HCT116 (cell line): ENCODE results near the gene IL1B. TPM values are rescaled to one million over a fixed set of nuclear protein-coding genes. Genes with fewer than 3 reads are reported as not detected.

Experiments used
- ATAC-seq: fragments of 200-7000 bp; cut with Tn5 transposase; 2 replicates; pipeline ENCODE4 v1.9.1; 2020; ENCODE audit warnings: mild to moderate bottlenecking, moderate library complexity
- BruUV-seq: library from RNA; stranded (reverse); fragments of 400-500 nt; replicated peaks from 2 replicates; lab custom pipeline; 2021; lab: Mats Ljungman, UMichigan
- CTCF ChIA-PET: fragments of 300-600 bp; sonication (Branson Sonifier 250); formaldehyde crosslinking; loops from one replicate; lab custom pipeline; 2021; ENCODE audit warnings: antibody characterized with exemption; lab: Charles Lee
- POLR2A ChIA-PET: fragments of 300-600, 350-600 bp; sonication (Branson Sonifier 250); formaldehyde crosslinking; loops from one replicate; lab custom pipeline; 2021; ENCODE audit warnings: antibody characterized with exemption; lab: Charles Lee
- RAD21 ChIA-PET, 2 experiments: fragments of 300-600 bp; sonication (Branson Sonifier 250); formaldehyde crosslinking; loops; one replicate each; lab custom pipeline; 2023; ENCODE audit warnings: low total read pairs in 2 of 2; ENCODE audit not compliant: uncharacterized antibody in 2 of 2, unreplicated experiment in 2 of 2, low non-redundant PET in 1 of 2; lab: Charles Lee
- DNase-seq: peaks from one replicate; pipeline ENCODE4 v3.0.0-alpha.2; 2010; ENCODE audit warnings: low read depth, low spot score
- H2AFZ ChIP-seq: fragments of 200-600 bp; shearing (Covaris generic), sonication (generic); 2 replicates; pipeline ENCODE4 v1.6.1; 2017; ENCODE audit warnings: low read depth, mixed run types, mixed read lengths, antibody characterized with exemption, low read length; ENCODE audit not compliant: poor library complexity, severe bottlenecking
- H3K27ac ChIP-seq: 2 replicates; pipeline ENCODE4 v1.5.1; 2012; ENCODE audit warnings: low read depth, low read length
- H3K27me3 ChIP-seq: fragments of 200-600 bp; sonication (generic); 2 replicates; pipeline ENCODE4 v1.6.1; 2016; ENCODE audit warnings: mixed run types, low read length, mixed read lengths; ENCODE audit not compliant: insufficient read depth
- H3K36me3 ChIP-seq, 2 experiments: fragments of 200-500 bp in 1 of 2; fragments of 200-600 bp in 1 of 2; sonication (Bioruptor generic) in 1 of 2; sonication (generic) in 1 of 2; 2 replicates each; pipeline versions ENCODE4 v1.5.1 to v1.6.1; 2014 to 2016; ENCODE audit warnings: low read length in 2 of 2, inconsistent platforms in 1 of 2, mixed read lengths in 1 of 2, mixed run types in 1 of 2; ENCODE audit not compliant: insufficient read depth in 2 of 2, control insufficient read depth in 1 of 2
- H3K4me1 ChIP-seq, 2 experiments: fragments of 200-600 bp in 1 of 2; sonication (generic) in 1 of 2; 2 replicates each; pipeline versions ENCODE4 v1.5.1 to v1.6.1; 2012 to 2017; ENCODE audit warnings: low read length in 2 of 2, inconsistent platforms in 1 of 2, mild to moderate bottlenecking in 1 of 2, mixed read lengths in 1 of 2, mixed run types in 1 of 2, moderate library complexity in 1 of 2; ENCODE audit not compliant: insufficient read depth in 2 of 2, control insufficient read depth in 1 of 2
- H3K4me2 ChIP-seq: fragments of 200-600 bp; sonication (generic); 2 replicates; pipeline ENCODE4 v1.6.1; 2017; ENCODE audit warnings: mixed run types, low read length, mixed read lengths
- H3K4me3 ChIP-seq, 2 experiments: fragments of 200-600 bp in 1 of 2; sonication (generic) in 1 of 2; replicated peaks in 1 of 2; 2 replicates each; pipeline ENCODE4 v1.5.1; 2011 to 2016; ENCODE audit warnings: low read length in 2 of 2, control low read depth in 1 of 2, low read depth in 1 of 2, mild to moderate bottlenecking in 1 of 2, mixed read lengths in 1 of 2, mixed run types in 1 of 2
- H3K79me2 ChIP-seq: fragments of 200-600 bp; sonication (generic); 2 replicates; pipeline ENCODE4 v1.6.1; 2017; ENCODE audit warnings: mild to moderate bottlenecking, mixed run types, low read length, moderate library complexity, mixed read lengths; ENCODE audit not compliant: insufficient read depth
- H3K9ac ChIP-seq: fragments of 200-600 bp; sonication (generic); 2 replicates; pipeline ENCODE4 v1.6.1; 2016; ENCODE audit warnings: low read length, mixed read lengths
- H3K9me2 ChIP-seq: fragments of 200-600 bp; sonication (generic), shearing (Covaris generic); 2 replicates; pipeline ENCODE4 v1.6.1; 2017; ENCODE audit warnings: mixed run types, mild to moderate bottlenecking, moderate library complexity; ENCODE audit not compliant: insufficient read depth
- H3K9me3 ChIP-seq, 2 experiments: fragments of 200-500 bp in 1 of 2; fragments of 200-600 bp in 1 of 2; sonication (Bioruptor generic) in 1 of 2; sonication (generic) in 1 of 2; 2 replicates each; pipeline ENCODE4 v1.6.1; 2014 to 2017; ENCODE audit warnings: low read length in 2 of 2, mixed read lengths in 2 of 2, inconsistent platforms in 1 of 2, low read depth in 1 of 2, mild to moderate bottlenecking in 1 of 2, mixed run types in 1 of 2, moderate library complexity in 1 of 2; ENCODE audit not compliant: control insufficient read depth in 1 of 2, insufficient read depth in 1 of 2
- H4K20me1 ChIP-seq: fragments of 200-600 bp; sonication (generic), shearing (Covaris generic); 2 replicates; pipeline ENCODE4 v1.6.1; 2017; ENCODE audit warnings: mixed run types, mild to moderate bottlenecking, moderate library complexity; ENCODE audit not compliant: insufficient read depth
- EGR1 ChIP-seq: IDR thresholded peaks from 2 replicates; pipeline ENCODE4 v1.6.1; 2012; ENCODE audit warnings: low read depth
- ELF1 ChIP-seq: IDR thresholded peaks from 2 replicates; pipeline ENCODE4 v1.6.1; 2012; ENCODE audit warnings: low read depth, borderline replicate concordance
- intact Hi-C: fragments of 100-400 bp; cut with micrococcal nuclease; formaldehyde crosslinking; loops from 2 replicates; pipeline ENCODE4 v1.10.0; 2022
- total RNA-seq: library from RNA; stranded (reverse); gene quantifications from one replicate; pipeline ENCODE4 v1.2.1, GENCODE V29; 2021; ENCODE audit not compliant: unreplicated experiment
- TF ChIP-seq, protein P1 (sequence below): IDR thresholded peaks from 2 replicates; pipeline ENCODE4 v1.6.1; 2012
- TF ChIP-seq, protein P2 (sequence below): IDR thresholded peaks from 2 replicates; pipeline ENCODE4 v1.6.1; 2011; ENCODE audit warnings: mild to moderate bottlenecking, low read length, moderate library complexity; ENCODE audit not compliant: insufficient replicate concordance; ENCODE audit errors: extremely low read depth

The IL1B gene
- total RNA-seq, 1 experiment from 2014 or later = not detected

DNA sequence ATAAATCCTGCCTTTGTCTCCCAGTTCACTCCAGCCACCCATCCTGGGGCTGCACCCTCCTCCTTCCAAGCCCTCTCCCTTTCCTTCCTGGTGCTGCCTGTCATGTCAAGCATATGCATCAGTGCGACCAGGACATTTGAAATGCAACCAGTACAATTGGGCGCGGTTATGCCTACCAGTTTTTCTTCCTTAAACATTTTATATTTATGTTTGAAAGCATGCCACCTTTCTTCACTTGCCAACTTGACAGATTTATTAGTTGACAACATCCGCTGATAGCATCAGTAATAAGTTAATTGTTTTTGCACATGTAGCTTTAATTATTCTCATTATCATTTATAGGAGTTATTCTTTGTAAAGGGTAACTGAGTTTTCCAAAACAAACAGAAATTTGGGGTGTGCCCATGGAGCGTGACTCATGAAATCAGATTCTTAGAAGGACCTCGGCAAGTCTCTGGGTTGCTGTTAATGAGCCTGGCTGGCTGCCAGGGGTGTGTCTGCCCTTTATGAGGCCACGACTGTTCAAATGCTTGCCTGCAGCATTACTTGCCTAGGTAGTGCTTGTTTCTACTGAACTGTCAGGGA is 32.8 kb upstream of the IL1B start (continued):
- TF ChIP-seq, protein P1, sequence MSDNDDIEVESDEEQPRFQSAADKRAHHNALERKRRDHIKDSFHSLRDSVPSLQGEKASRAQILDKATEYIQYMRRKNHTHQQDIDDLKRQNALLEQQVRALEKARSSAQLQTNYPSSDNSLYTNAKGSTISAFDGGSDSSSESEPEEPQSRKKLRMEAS = peak; percentile 63; the same call in 1 of the 2 replicates
- TF ChIP-seq EGR1 (no peak), ELF1 (no peak)

DNA sequence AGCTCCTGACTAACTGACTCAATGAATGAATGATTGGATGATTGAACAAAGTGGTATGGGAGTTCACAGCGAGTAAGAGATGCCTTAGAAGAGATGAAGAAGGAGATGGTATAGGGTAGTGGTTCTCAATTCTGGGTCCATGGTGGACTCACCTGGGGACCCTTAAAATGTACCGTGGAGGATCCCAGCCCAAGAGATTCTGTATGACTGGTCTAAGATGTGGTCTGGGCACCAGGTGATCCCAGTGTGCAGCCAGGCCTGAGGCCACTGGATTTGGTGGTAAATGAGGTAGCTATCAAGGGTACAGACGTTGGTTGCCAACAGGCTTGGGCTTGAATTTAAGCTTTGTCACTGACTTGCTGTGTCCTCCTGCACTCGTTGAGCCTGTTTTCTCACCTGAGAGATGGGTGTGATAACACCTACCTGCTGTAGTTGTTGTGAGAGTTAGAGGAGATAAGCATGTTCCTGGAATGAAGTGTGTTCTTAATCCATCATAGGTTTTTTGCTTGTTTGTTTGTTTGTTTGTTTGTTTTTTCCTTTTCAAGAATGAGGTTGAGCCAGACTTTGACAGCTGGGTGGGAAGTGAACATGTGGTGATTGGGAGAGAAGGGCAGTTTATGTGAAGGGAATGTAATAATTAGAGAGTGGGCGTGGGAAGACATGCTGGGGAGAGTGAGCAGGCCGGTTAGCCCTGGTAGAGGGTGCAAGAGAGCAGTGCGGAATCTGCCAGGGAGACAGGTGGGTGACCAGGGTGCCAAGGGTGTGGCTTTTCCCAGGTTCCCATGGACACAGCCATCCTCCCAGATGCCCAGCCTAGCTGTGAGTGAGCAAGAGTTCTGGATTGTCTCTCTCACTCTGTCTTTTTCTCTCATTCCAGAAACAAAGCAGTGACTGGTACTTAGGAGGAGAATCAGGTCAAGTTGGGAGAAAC is 31.4 kb upstream of the IL1B start:
- Histone ChIP-seq H3K27me3 (no peaks in the 10 kb centered on the region; the same call in 1 of the 2 replicates), H3K36me3 (no peaks in the 10 kb centered on the region), H3K79me2 (no peaks in the 10 kb centered on the region), H2AFZ (no peak overlapping the region), H3K9me2 (no peaks in the 10 kb centered on the region), H3K4me3 (no peak overlapping the region), H3K4me2 (no peak overlapping the region; the same call in 1 of the 2 replicates), H4K20me1 (no peaks in the 10 kb centered on the region), H3K9me3 (no peaks in the 10 kb centered on the region), H3K9ac (no peak overlapping the region), H3K27ac (no peak overlapping the region), H3K4me1 (peaks cover 28 to 37% of the 10 kb centered on the region in 2 experiments)
- DNase-seq (no peak), ATAC-seq (no peak)
- no TSS peak for BruUV-seq
- TF ChIP-seq, protein P2, sequence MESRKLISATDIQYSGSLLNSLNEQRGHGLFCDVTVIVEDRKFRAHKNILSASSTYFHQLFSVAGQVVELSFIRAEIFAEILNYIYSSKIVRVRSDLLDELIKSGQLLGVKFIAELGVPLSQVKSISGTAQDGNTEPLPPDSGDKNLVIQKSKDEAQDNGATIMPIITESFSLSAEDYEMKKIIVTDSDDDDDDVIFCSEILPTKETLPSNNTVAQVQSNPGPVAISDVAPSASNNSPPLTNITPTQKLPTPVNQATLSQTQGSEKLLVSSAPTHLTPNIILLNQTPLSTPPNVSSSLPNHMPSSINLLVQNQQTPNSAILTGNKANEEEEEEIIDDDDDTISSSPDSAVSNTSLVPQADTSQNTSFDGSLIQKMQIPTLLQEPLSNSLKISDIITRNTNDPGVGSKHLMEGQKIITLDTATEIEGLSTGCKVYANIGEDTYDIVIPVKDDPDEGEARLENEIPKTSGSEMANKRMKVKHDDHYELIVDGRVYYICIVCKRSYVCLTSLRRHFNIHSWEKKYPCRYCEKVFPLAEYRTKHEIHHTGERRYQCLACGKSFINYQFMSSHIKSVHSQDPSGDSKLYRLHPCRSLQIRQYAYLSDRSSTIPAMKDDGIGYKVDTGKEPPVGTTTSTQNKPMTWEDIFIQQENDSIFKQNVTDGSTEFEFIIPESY = no peak
- ChIA-PET CTCF (no interaction called here), RAD21 (interaction anchor here in 1 of 2 experiments (0.6 kb wide), 1 partner anchor 131 kb away, joined by 3 read pairs; no protein-coding TSS in a partner anchor), POLR2A (no interaction called here)
- intact Hi-C loops = no loop called here
